Colonic mucosa (tissue), 4 donors: ENCODE data around the gene SOX6. TPM values are rescaled to one million over a fixed set of nuclear protein-coding genes. Genes with fewer than 3 reads are reported as not detected.

ENCODE experiments used
- DNase-seq: peaks from one replicate; pipeline ENCODE4 v3.0.0-alpha.2; 2020
- H3K27ac ChIP-seq: fragments of 200-600 bp; one replicate; pipeline ENCODE4 v1.8.0; 2021
- H3K27me3 ChIP-seq: fragments of 200-600 bp; one replicate; pipeline ENCODE4 v1.8.0; 2021
- H3K36me3 ChIP-seq: fragments of 200-600 bp; one replicate; pipeline ENCODE4 v1.8.0; 2021
- H3K4me1 ChIP-seq: fragments of 200-600 bp; one replicate; pipeline ENCODE4 v1.8.0; 2021; ENCODE audit warnings: mild to moderate bottlenecking
- H3K4me3 ChIP-seq: fragments of 200-600 bp; one replicate; pipeline ENCODE4 v1.8.0; 2021
- H3K9ac ChIP-seq, 2 donors: one replicate each; pipeline ENCODE4 v1.7.0; 2013; ENCODE audit warnings: control low read depth in 2 of 2, low read depth in 2 of 2, low read length in 2 of 2
- H3K9me3 ChIP-seq: fragments of 200-600 bp; one replicate; pipeline ENCODE4 v1.8.0; 2021
- CTCF ChIP-seq: fragments of 200-600 bp; IDR thresholded peaks from one replicate; pipeline ENCODE4 v1.8.0; 2022; ENCODE audit warnings: antibody characterized with exemption, mild to moderate bottlenecking
- intact Hi-C: fragments of 100-400 bp; cut with DNase I; formaldehyde crosslinking; loops from one replicate; pipeline ENCODE4 v1.14.1; 2022
- total RNA-seq, 2 donors: library from RNA; stranded (reverse); fragmentation: NEBNext Ultra II Directional in 1 of 2; extraction: Animal tissue kit (Norgen Biotek cat#: 25700) in 1 of 2; gene quantifications; one replicate each; pipeline ENCODE4 v1.2.1, GENCODE V29; 2021
- donor health status: healthy.
- donor health status: DM: no; HTN: no; CAD: no.
- donor health status: DM: no; HTN: no; CAD: no.

Gene SOX6
- total RNA-seq = 1 to 10 TPM; 2.1 to 3.0 TPM

- Histone ChIP-seq H3K27me3 (no peaks in the 10 kb centered on the region), H3K36me3 (no peaks in the 10 kb centered on the region), H3K4me1 (no peaks in the 10 kb centered on the region), H3K4me3 (no peak within 1 kb of the TSS), H3K9ac (no peak within 1 kb of the TSS), H3K9me3 (no peaks in the 10 kb centered on the region), H3K27ac (no peak within 1 kb of the TSS)
- no peak for DNase-seq
- no peak for TF ChIP-seq CTCF
- intact Hi-C loops = no loop called here
Observed at GRCh38 chr11:16356057-16356760, at the start of gene SOX6. Gene SOX6, minus strand, starts transcription at chr11:16356546. Its CDS starts 15,298 bp downstream, at chr11:16341248.

GRCh38 chr11:16404781-16405285, 48.5 kb upstream of the SOX6 start:
- intact Hi-C loops = no loop called here
- no peaks in the 10 kb centered on the region for H3K9me3 ChIP-seq
- no peak for DNase-seq
- no peak for TF ChIP-seq CTCF
- no peak overlapping the region for H3K27ac ChIP-seq
- H3K9ac ChIP-seq = no peak overlapping the region
- H3K36me3 ChIP-seq = no peaks in the 10 kb centered on the region
- H3K27me3 ChIP-seq = no peaks in the 10 kb centered on the region
- no peaks in the 10 kb centered on the region for H3K4me1 ChIP-seq
- H3K4me3 ChIP-seq = no peak overlapping the region

- no peak for DNase-seq
- intact Hi-C loops = no loop called here
- no peaks in the 10 kb centered on the region for H3K36me3 ChIP-seq
- no peaks in the 10 kb centered on the region for H3K27me3 ChIP-seq
- H3K9ac ChIP-seq = no peak overlapping the region
- no peaks in the 10 kb centered on the region for H3K9me3 ChIP-seq
- TF ChIP-seq CTCF = no peak
- H3K4me1 ChIP-seq = no peaks in the 10 kb centered on the region
- no peak overlapping the region for H3K27ac ChIP-seq
- no peak overlapping the region for H3K4me3 ChIP-seq
Observed at GRCh38 chr11:16403851-16404250, 47.5 kb upstream of the SOX6 start.

GRCh38 chr11:16403448-16403803, 47.1 kb upstream of the SOX6 start:
- Histone ChIP-seq H3K36me3 (no peaks in the 10 kb centered on the region), H3K9me3 (no peaks in the 10 kb centered on the region), H3K4me1 (no peaks in the 10 kb centered on the region), H3K27me3 (no peaks in the 10 kb centered on the region), H3K4me3 (no peak overlapping the region), H3K27ac (no peak overlapping the region), H3K9ac (no peak overlapping the region)
- intact Hi-C loops = no loop called here
- DNase-seq = no peak
- TF ChIP-seq CTCF = no peak

- H3K36me3 ChIP-seq = no peaks in the 10 kb centered on the region
- H3K4me1 ChIP-seq = no peaks in the 10 kb centered on the region
- H3K9me3 ChIP-seq = no peaks in the 10 kb centered on the region
- H3K27ac ChIP-seq = no peak overlapping the region
- intact Hi-C loops = no loop called here
- no peak for DNase-seq
- no peak overlapping the region for H3K9ac ChIP-seq
- no peak for TF ChIP-seq CTCF
- no peaks in the 10 kb centered on the region for H3K27me3 ChIP-seq
- no peak overlapping the region for H3K4me3 ChIP-seq
Observed at GRCh38 chr11:16402654-16403447, 46.5 kb upstream of the SOX6 start.
